Right lobe of liver (tissue), 4 donors: ENCODE results near the gene CPB2.

Experiments used
- POLR2A ChIP-seq: fragments of 450-650 bp; IDR thresholded peaks from one replicate; pipeline ENCODE4 v1.6.1; 2017; ENCODE audit warnings: antibody characterized with exemption, mild to moderate bottlenecking
- TF ChIP-seq, protein P1 (sequence below), 4 donors: fragments of 200-600 bp in 3 of 4; fragments of 450-650 bp in 1 of 4; IDR thresholded peaks; one replicate each; pipeline versions ENCODE4 v1.5.1 to v1.8.0; 2016 to 2022; ENCODE audit warnings: antibody characterized with exemption in 4 of 4, mild to moderate bottlenecking in 2 of 4
- donor health status: DM: no; HTN: no; CAD: no.
- donor health status: DM: no; HTN: no; CAD: no.
- donor health status: DM: no; HTN: yes; CAD: no.

DNA sequence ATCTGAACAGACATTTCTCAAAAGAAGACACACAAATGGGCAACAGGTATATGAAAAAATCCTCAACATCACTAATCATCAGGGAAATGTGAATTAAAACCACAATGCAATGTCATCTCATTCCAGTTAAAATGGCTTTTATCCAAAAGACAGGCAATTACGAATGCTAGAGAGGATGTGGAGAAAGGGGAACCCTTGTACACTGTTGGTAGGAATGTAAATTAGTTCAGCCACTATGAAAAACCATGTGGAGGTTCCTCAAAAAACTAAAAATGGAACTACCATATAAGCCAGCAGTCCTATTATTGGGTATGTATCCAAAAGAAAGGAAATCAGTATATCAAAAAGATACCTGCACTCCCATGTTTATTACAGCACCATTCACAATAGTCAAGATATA, 27.6 kb downstream of the CPB2 start:
- TF ChIP-seq, protein P1, sequence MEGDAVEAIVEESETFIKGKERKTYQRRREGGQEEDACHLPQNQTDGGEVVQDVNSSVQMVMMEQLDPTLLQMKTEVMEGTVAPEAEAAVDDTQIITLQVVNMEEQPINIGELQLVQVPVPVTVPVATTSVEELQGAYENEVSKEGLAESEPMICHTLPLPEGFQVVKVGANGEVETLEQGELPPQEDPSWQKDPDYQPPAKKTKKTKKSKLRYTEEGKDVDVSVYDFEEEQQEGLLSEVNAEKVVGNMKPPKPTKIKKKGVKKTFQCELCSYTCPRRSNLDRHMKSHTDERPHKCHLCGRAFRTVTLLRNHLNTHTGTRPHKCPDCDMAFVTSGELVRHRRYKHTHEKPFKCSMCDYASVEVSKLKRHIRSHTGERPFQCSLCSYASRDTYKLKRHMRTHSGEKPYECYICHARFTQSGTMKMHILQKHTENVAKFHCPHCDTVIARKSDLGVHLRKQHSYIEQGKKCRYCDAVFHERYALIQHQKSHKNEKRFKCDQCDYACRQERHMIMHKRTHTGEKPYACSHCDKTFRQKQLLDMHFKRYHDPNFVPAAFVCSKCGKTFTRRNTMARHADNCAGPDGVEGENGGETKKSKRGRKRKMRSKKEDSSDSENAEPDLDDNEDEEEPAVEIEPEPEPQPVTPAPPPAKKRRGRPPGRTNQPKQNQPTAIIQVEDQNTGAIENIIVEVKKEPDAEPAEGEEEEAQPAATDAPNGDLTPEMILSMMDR (IDR thresholded peaks at IDR 0.05): no peak
- no peak for TF ChIP-seq POLR2A
